Mesothelial cell of epicardium (in vitro differentiated cells): ENCODE results near the gene IRF2. TPM values are rescaled to one million over a fixed set of nuclear protein-coding genes. Genes with fewer than 3 reads are reported as not detected.

Experiments used
- DNase-seq, 2 experiments: peaks; one replicate each; pipeline ENCODE4 v3.0.0; 2021; ENCODE audit warnings: low spot score in 2 of 2; ENCODE audit not compliant: unreplicated experiment in 2 of 2
- H3K27ac Mint-ChIP-seq: 2 replicates; pipeline ENCODE4 v1.8.0; 2021; ENCODE audit warnings: mixed read lengths
- H3K27me3 Mint-ChIP-seq: 2 replicates; pipeline ENCODE4 v1.8.0; 2021; ENCODE audit warnings: low read depth, mixed read lengths
- H3K36me3 Mint-ChIP-seq: 2 replicates; pipeline ENCODE4 v1.8.0; 2021; ENCODE audit warnings: mixed read lengths
- H3K4me1 Mint-ChIP-seq: 2 replicates; pipeline ENCODE4 v1.8.0; 2021; ENCODE audit warnings: mixed read lengths
- H3K4me3 Mint-ChIP-seq: 2 replicates; pipeline ENCODE4 v1.8.0; 2021; ENCODE audit warnings: mild to moderate bottlenecking, moderate library complexity, mixed read lengths
- H3K9me3 Mint-ChIP-seq: 2 replicates; pipeline ENCODE4 v1.8.0; 2021; ENCODE audit warnings: mixed read lengths
- CTCF ChIP-seq: fragments of 200-600 bp; sonication (generic); IDR thresholded peaks from one replicate; pipeline ENCODE4 v1.5.0; 2021; ENCODE audit warnings: antibody characterized with exemption; ENCODE audit not compliant: unreplicated experiment
- total RNA-seq: library from RNA; stranded (reverse); gene quantifications from 3 replicates; pipeline ENCODE4 v1.2.1, GENCODE V29; 2021

IRF2 gene
- total RNA-seq, 1 donor from 2014 or later = 15.8 TPM

GRCh38 chr4:184473499-184474262 is 669 bp downstream of the IRF2 start:
- peak in 1 of 2 experiments; percentile 54 for DNase-seq
- Mint-ChIP-seq H3K4me1 (peaks cover 30% of the 10 kb centered on the region), H3K9me3 (no peaks in the 10 kb centered on the region), H3K27ac (peak overlapping the region; percentile 99), H3K4me3 (peak overlapping the region; percentile 94), H3K27me3 (no peaks in the 10 kb centered on the region), H3K36me3 (no peaks in the 10 kb centered on the region)
- TF ChIP-seq CTCF = no peak

- no peaks in the 10 kb centered on the region for H3K9me3 Mint-ChIP-seq
- TF ChIP-seq CTCF = no peak
- peaks cover 1% of the 10 kb centered on the region for H3K36me3 Mint-ChIP-seq
- no peaks in the 10 kb centered on the region for H3K27me3 Mint-ChIP-seq
- peak; percentile 43 to 77 for DNase-seq
- H3K27ac Mint-ChIP-seq = peak overlapping the region; percentile 95
- H3K4me1 Mint-ChIP-seq = peaks cover 27% of the 10 kb centered on the region
- peak overlapping the region; percentile 82 for H3K4me3 Mint-ChIP-seq
These were observed 1.5 kb downstream of the IRF2 start for GRCh38 chr4:184472614-184473498.

- Mint-ChIP-seq H3K36me3 (peaks cover 1% of the 10 kb centered on the region), H3K27ac (peak overlapping the region; percentile 95), H3K4me3 (peak overlapping the region; percentile 82), H3K27me3 (no peaks in the 10 kb centered on the region), H3K9me3 (no peaks in the 10 kb centered on the region), H3K4me1 (peaks cover 24% of the 10 kb centered on the region)
- DNase-seq = no peak
- TF ChIP-seq CTCF = no peak
These were observed 2.3 kb downstream of the IRF2 start for GRCh38 chr4:184471881-184472613.

GRCh38 chr4:184470785-184471110 is 3.6 kb downstream of the IRF2 start:
- Mint-ChIP-seq H3K4me1 (peaks cover 17% of the 10 kb centered on the region), H3K27me3 (no peaks in the 10 kb centered on the region), H3K27ac (no peak overlapping the region), H3K4me3 (no peak overlapping the region), H3K36me3 (peaks cover 3% of the 10 kb centered on the region), H3K9me3 (no peaks in the 10 kb centered on the region)
- TF ChIP-seq CTCF = no peak
- no peak for DNase-seq

DNA sequence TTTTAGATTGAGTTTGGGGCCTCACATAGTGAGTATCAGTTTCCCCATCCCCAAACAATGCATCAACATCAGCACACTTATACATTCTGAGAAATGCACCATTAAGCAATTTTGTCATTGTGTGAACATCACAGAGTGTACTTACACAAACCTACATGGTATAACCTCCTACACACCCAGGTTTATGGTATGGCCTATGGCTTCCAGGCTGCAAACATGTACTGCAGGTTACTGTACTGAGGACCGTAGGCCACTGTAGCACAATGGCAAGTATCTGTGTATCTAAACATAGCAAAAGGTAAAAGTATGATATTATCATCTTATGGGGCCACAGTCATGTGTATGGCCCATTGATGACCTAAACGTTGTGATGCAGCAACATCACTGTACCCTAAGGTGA is 7.7 kb downstream of the IRF2 start:
- no peak for DNase-seq
- no peaks in the 10 kb centered on the region for H3K9me3 Mint-ChIP-seq
- no peak for TF ChIP-seq CTCF
- no peak overlapping the region for H3K4me3 Mint-ChIP-seq
- peaks cover 3% of the 10 kb centered on the region for H3K36me3 Mint-ChIP-seq
- H3K4me1 Mint-ChIP-seq = peaks cover 3% of the 10 kb centered on the region
- H3K27ac Mint-ChIP-seq = no peak overlapping the region
- no peaks in the 10 kb centered on the region for H3K27me3 Mint-ChIP-seq
